ENCODE results near the gene ZNF674.
"Not testable (repeated sequence)": the region's sequence is repeated elsewhere in the genome, so short reads cannot be mapped to it uniquely, and the experiment has no call there.

Gene ZNF674

DNA sequence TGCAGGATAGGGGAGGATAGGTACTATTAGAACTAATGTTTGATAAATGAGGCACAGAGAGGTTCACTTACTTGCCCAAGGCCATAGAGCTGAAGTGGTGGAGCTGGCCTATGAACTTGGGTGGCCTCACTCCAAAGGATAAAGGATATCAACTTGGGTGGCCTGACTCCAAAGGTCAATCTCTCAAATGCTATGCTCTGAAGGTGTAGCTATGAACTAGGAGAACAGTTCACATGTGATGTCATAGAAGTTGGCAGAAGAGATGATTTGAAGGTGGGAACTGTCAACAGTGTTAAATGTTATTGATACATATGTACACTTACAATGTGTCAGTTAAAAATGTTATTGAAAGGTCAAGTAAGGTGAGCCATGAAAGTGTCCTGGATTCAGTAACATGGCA is 22.2 kb upstream of the ZNF674 start:
- no peak for ATAC-seq

DNA sequence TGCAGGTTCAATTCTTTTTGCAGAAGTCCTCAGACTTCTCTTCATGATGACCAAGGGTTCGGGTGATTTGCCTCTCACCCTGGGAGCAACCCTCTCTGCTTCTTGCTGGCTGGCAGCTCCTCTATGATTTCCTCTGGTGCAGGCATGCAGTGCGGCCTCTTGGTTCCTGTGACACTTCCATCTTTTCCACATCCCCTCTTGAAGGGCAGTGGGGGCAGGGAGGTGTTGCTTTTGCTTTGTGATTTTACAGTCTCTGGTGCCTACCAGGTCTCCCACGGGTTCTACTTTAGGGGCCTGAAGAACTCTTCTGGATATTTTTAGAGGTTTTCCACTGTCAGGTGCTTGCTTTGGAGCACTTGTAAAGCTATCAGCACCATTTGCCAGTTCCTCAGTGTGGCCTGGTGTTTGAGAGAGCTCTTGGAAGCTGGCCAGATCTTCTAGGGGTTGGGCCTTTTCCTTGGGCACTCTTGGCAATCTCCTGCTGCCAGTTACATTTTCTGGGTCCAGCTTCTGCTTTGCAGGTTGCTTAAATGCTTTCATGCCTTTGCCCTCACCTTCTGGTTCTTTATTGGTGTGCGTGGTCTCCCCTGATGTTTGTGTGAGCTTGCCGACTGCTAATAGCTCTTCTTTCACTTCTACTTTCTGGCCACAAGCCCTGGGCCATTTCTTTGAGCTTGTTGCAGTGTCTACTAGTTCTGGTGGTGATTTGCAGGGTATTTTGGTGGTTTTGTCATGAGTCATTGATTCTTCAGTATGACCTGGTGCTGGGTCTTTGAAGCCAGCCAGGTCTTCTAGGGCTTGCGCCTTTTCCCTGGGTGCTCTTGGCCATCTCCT is 16.8 kb upstream of the ZNF674 start:
- ATAC-seq, result peak; percentile 81 to 86

DNA sequence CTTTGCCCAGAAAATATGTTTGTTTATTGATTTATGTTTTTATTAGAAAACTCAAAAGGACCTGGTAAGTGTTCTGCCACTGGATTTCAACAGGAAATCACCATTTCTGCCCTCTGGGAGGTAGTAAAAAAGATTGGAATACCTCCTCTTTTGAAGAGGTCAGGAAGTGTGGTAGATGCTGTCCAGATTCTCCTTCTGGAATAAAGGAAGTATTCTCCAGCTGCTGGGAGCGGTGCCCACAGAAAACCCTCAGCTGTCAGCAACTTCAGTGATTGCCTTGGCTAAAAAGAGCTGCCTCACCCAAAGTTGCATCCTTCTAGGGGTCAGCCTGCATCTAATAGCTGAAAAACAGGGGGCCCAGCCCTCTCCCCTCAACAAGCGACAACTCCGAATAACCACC is 13.8 kb upstream of the ZNF674 start:
- ATAC-seq, result no peak

DNA sequence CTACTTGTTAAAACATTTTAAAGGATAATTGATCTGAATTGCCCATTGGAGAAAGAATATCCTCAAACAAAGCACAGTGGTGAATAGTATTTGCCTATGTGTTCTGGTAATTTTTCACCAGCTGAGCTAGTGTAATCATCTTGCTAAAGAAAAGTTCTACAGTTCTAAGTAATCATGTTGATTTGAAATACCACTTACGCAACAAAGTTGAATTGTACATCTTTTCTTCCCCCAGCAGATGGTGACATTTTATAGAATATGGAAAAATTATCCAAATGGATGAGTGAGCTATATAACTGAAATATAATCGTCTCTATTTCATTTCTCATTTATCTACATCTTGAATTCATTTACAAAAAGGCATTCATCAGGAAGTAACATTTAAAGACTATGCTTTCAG is 9.7 kb upstream of the ZNF674 start:
- no peak for ATAC-seq

DNA sequence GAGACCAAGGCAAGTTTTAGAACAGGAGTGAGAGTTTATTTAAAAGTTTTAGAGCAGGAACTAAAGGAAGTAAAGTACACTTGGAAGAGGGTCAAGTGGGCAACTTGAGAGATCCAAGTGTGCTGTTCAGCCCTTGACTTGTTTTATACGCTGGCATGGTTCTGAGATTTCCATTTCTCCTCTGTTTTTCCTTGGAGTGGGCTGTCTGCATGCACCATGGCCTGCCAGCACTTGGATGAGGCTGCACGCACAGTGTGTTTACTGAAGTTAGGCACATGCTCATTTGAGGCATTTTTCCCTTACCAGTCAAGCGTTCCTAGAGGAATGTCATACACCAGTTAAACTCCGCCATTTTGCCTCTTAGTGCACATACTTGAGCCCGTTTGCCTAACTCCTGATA is 8.7 kb upstream of the ZNF674 start:
- ATAC-seq, result no peak

DNA sequence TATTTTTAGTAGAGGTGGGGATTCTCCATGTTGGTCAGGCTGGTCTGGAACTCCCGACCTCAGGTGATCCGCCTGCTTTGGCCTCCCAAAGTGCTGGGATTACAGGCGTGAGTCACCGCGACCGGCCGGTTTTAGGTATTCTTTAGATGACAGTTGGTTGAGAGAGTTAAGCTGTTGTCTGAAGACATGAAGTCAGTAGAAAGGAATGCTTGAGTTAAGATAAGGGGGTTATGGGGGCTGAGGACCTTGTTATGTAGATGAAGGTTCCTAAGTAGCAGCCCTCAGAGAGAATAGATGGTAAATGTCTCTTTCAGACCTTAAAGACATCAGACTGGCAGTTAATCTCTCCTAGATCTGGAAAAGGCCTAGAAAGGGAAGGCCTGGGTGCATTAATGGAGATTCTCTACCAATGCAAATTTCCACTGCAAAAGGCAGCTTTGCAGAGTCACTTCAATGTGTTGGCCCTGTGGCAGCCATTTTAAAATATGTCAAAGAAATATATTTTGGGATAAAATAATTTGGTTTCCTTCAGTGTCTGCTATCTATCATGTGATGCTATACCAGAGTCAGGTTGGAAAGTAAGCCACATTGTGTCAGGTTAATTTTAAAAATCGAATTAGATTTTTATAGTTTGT is 6.4 kb upstream of the ZNF674 start:
- ATAC-seq, result no peak

DNA sequence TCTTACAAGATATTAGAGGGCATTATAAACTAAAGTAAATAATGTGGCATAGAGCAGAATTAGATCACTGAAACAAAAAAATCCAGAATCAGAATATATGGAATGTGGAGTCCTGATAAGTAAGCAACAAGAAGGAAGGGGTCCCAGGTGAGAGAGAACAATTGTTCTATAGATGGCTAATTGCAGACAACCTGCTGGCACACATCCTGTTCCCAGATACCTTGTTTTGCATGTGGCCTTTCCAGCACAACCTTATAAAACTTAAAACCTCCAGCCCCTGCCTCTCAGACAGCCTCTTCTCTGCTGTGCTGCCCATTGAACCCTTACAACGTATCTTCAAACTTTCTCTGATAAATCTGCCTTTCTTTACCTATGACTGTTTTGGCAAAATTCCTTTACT is 4.7 kb upstream of the ZNF674 start:
- no peak for ATAC-seq

DNA sequence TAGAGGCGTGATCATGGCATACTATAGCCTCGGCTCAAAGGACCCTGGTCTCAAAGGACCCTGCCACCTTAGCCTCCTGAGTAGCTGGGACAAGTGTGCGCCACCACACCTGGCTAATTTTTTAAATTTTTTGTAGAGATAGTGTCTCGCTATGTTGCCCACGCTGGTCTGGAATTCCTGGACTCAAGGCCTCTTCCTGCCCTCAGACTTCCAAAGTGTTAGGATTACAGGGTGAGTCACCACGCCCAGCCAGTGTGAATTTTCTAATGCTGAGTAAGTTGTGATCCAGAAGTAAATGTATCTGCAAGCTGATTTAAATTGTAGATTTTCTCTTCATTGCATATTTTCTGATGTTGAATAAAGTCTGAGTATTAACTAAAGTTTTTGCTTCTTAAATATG is 2.6 kb upstream of the ZNF674 start:
- no peak for ATAC-seq

DNA sequence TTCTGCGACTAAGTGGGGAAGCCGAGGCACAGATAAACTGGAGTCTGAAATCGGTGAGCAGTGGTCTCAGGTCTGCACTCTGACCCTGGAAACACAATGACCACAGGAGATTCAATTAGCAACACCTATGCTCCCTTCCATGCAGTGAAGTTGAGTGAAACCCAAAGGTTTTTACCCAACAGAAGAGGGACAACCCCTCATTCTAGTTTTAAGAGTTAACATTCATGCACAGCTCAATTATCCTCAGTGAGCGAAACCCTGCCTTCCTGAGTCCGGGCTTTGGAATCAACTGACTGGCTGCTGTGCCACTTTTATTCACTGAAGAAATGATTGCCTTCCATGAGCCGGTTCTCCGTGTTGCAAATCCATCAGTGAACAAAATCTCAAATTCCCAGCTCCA is 694 bp downstream of the ZNF674 start:
- not testable (repeated sequence) for ATAC-seq

DNA sequence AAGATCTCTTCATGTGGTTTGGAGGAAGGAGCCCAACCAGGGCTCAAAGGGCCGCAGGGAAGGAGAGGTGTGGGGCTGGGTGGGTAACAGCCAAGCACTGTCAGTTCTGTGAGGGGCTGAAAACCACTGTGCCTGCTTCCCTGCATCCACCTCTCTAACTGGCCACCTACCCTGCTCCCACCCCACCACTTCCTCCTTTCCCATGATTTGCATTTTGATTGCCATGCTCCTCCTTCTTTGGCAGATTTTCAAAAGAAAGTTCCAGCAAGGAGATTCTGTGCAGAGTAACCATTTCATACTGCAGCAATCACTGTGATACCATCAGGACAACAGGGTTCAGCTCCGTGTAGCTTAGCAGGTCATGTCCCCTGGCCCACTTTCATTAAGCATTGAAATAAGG is 1.8 kb downstream of the ZNF674 start:
- ATAC-seq, result no peak

DNA sequence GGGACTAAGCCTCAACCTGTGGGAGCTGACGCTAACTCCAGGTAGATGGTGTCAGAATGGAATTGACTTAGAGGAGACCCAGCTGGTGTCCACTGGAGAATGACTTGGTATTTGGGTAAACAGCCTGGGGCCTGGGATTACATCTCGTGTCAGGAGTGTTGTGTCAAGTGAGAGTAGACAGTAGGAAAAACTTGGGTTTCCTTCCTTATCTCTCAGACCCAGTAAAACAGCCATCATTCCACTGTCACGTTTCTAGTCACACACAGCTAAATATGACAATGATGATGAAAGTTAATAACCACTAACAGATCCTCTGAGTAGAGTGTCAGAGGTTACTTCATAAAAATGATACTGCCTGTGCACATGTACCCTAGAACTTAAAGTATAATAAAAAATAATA is 13.8 kb downstream of the ZNF674 start:
- no peak for ATAC-seq

DNA sequence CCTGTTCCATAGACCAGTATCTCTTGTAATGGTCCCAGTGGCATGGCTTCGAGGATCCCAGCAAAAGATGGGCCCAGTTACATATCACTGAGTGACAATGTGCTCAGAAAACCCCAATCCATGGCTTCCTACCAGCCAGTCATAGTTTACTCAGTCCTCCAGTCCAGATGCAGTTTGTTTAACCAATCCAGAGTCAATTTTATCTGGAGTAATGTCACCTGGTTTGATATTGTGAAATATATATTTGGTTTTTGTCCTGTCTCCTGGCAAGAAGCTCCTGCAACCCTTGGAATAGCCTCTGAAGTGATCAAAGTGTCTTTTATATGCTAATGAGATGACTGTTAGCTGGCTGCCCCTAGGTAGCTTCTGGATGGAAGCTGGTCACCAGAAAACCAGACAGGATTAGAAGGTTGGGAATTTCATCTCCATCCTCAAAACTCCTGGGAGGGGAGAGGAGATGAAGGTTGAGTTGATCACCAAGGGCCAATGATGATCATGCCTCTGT is 14.8 kb downstream of the ZNF674 start:
- ATAC-seq, result not testable (repeated sequence)

DNA sequence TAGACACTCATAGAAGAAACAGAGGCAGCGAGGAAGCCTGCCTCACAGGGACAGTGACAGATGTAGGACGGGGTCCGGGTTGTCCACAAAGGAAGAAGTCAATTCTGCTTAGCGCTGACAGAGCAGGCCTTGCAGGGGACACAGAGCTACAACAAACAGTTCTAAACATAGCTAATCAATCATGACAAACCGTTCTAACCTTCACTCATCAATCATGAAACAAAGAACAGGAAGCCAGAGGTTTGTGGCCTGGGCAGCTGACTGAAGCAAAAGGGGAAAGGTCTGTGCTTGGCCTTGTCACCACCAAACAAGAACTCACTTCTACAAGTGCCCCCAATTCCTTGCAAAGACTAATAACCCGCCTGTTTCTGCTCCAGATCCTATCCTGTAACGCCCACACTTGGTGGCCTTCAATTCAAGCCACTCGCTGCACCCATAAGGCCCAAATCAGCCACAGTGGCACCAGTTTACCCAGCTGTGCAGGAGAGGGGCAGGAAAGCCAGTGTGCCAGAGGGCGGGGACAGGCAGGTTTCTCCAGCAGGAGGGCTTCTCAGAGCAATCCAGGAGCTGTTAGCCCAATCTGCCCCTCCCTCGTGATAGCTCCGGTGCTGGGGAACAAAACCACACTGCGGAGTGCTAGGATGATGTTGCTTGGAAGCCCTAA is 15.3 kb downstream of the ZNF674 start:
- not testable (repeated sequence) for ATAC-seq

DNA sequence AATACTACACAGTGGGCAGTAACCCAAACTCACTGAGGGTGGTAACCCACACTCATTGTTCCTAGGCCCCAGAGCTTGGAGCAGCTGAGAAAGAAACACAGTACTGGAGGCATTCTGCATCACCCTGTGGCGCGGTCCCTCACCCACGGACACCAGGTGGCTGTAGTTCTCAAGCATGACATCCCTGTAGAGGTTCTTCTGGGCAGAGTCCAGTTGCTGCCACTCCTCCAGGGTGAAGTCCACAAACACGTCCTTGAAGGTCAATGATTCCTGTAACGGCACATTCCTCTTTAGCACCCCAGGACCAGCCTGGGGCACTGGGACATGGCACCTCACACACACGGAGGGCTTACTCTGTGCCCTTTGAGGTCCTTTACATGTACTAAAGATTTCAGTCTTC is 16.6 kb downstream of the ZNF674 start:
- not testable (repeated sequence) for ATAC-seq

DNA sequence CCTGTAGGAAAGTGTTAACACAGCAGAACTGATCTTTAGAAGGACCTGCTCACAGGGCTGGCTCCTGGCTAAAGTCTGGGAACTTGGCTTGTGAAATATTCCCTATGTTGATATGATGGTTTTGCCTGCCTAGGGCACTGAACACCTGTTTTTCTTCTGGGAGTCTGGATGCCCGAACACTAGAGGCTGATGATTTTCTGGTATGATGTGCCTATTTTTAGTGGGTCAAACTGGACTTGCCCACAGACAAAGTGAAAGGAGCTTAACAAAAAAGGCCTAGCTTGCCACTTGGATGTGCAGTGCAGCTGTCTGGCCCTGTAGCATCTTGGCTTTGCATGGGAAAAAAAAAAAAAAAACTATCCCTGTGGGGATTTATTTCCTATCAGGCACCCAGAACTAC is 39.1 kb downstream of the ZNF674 start:
- ATAC-seq, result no peak

DNA sequence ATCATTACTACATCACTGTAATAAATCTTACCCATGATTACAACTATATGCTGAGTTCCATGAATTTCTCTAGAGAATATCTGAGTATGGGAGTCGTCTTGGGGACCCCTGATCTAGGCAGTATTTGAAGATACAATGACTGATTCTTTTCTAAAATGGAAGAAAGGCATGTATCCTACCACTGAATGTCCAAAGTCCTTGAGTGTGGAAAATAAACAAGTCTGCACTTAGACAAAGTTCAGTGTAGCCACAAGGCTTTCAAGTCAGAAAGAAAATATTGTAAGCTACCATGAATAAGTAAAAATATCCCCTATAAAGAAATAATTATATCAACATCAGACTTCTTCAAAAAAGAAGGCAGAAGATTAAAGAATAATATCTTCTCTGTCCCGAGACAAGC is 42.4 kb downstream of the ZNF674 start:
- no peak for ATAC-seq

DNA sequence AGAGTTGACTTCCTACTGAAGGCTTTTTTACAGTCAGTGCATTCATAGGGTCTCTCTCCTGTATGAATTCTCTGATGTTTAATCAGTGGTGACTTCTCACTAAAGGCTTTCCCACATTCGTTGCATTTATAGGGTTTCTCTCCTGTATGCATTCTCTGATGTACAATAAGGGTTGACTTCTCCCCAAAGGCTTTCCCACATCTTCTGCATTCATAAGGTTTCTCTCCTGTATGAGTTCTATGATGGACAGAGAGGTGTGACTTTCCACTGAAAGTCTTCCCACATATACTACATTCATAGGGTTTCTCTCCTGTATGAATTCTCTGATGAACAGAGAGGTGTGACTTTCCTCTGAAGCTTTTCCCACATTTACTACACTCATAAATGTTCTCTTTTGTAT is 45.2 kb downstream of the ZNF674 start:
- ATAC-seq, result no peak

DNA sequence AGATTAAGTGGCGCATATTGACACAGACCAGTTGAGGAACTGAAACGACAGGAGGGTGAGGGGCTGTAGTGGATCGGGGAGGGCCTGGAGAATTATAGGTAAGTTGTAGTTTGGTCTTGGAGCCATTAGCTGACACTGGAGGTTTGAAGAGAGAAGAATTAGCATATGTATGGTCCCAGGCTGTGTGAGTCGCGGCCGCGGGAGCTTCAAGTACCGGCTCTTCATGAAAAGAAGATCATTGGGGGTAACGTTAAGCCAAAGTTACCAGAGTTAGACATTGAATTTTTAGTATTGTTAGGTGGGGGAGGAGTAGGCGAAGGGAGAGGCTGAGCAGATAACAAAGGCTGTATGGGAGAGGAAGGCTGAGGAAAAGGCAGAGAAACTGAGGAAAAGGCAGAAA is 56.5 kb downstream of the ZNF674 start:
- no peak for ATAC-seq

DNA sequence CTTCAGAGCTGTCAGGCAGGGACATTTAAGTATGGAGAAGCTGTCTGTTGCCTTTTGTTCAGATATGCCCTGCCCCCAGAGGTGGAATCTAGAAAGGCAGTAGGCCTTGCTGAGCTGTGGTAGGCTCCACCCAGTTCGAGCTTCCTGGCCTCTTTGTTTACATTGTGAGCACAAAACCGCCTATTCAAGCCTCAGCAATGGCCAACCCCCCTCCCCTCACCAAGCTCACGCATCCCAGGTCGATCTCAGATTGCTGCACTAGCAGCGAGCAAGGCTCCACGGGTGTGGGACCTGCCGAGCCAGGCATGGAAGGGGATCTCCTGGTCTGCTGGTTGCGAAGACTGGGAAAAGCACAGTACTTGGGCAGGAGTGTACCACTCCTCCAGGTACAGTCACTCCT is 59.3 kb downstream of the ZNF674 start:
- no peak for ATAC-seq

DNA sequence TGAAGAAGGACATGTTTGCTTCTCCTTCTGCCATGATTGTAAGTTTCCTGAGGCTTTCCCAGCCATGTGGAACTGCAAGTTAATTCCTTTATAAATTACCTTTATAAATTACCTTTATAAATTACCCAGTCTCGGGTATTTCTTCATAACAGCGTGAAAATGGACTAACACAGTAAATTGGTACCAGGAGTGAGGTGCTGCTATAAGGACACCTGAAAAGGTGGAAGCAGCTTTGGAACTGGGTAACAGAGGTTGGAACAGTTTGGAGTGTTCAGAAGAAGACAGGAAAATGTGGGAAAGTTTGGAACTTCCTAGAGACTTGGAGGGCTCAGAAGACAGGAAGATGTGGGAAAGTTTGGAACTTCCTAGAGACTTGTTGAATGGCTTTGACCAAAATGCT is 66.6 kb downstream of the ZNF674 start:
- not testable (repeated sequence) for ATAC-seq

DNA sequence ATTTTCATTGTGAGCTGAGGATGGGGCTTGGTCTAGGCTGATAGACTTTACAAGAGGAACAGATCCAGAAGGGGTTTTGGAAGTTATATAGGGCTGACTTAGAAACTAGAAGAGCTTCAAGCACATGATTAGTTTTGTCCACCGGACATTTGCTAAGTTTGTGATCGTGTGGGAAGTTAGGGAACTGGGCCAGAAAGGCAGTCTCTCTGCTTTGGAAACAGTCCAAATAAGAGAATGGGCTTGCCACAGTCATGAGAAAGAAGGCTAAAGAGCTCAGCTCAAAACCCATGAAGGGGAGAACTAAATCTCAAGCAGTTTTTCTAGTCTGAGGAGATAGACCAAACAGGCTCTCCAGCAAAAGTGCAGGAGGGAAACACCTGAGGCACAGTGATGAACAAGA is 67.8 kb downstream of the ZNF674 start:
- ATAC-seq, result no peak

DNA sequence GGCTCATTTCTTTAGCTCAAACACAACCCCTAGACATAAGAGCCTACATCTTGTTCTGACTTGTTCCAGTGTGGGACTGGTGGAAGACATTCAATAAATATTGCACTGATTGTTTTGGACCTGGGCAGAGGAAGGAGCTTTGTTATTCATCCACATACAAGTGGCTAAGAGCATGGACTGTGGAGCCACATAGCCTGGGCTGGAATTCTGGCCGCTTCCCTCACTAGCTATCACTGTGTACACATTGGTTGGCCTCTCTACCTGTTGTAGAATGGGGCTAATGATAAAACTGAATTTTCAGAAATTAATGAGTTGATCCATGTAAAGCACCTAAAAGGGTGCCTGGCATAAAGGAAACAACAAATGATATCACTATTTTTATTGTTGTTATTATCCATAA is 80.0 kb downstream of the ZNF674 start:
- no peak for ATAC-seq

DNA sequence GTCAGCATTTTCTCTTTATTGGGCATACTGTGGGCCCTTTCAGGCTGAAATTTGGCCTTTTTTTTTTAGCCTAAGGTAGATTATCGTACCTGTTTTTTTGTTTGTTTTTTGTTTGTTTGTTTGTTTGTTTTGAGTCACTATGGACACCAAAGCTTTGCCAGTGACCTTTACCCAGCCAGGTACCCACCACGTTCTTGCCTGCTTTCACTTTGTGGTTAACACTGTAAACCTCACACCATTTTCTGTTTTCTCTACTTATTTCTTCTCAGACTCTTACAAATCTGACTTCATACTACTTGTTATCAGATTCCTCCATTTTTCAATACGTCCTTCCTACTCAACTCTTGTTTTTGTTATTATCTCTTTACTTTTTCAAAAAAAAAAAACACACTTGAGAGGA is 81.5 kb downstream of the ZNF674 start:
- ATAC-seq, result no peak

DNA sequence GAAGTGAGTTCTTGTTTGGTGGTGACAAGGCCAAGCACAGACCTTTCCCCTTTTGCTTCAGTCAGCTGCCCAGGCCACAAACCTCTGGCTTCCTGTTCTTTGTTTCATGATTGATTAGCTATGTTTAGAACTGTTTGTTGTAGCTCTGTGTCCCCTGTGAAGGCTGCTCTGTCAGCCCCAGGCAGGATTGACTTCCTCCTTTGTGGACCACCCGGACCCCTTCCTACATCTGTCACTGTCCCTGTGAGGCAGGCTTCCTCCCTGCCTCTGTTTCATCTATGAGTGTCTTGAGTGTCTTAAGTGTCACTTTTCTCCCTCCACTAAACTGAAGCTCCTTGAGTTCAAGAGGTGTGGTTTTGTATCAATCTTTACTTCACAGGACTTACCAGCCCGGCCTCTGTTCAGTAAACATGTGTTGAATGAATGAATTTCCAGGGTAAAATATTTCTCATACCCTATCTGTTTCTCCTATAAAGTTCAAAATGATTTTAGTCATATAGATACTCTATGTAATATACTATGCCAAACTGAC is 83.5 kb downstream of the ZNF674 start:
- no peak for ATAC-seq

All from activated CD4-positive, CD25-positive, alpha-beta regulatory T cell treated with anti-CD3 and anti-CD28 coated beads, Interleukin-2, amount 50 U/mL, for 24 hours (primary cell).